CD4-positive, alpha-beta memory T cell (primary cell): Measurements from ENCODE around the gene PRICKLE4. TPM values are rescaled to one million over a fixed set of nuclear protein-coding genes. Genes with fewer than 3 reads are reported as not detected.
A peak's percentile ranks its signal among the peaks of the same experiment; 100 is the strongest.
"Not testable (repeated sequence)": the region's sequence is repeated elsewhere in the genome, so short reads cannot be mapped to it uniquely, and the experiment has no call there.

Experiments used
- CTCF ChIA-PET: fragments of 350-600 bp; sonication (Branson Sonifier 250); formaldehyde crosslinking; loops from one replicate; lab custom pipeline; 2021; ENCODE audit warnings: inconsistent platforms; ENCODE audit not compliant: partially characterized antibody; lab: Charles Lee
- POLR2A ChIA-PET: fragments of 350-600 bp; sonication (Branson Sonifier 250); formaldehyde crosslinking; loops from one replicate; lab custom pipeline; 2021; ENCODE audit not compliant: partially characterized antibody; lab: Charles Lee
- DNase-seq, 5 donors: peaks; one replicate each; pipeline versions ENCODE4 v3.0.0 to v3.0.0-alpha.2; 2020 to 2022; ENCODE audit warnings: mixed read lengths in 1 of 5
- H3K27ac ChIP-seq: one replicate; pipeline ENCODE4 v1.7.0; 2013; ENCODE audit warnings: low read depth, low read length
- H3K27me3 ChIP-seq: 2 replicates; pipeline ENCODE4 v1.7.0; 2013; ENCODE audit warnings: mild to moderate bottlenecking, low read length, moderate library complexity; ENCODE audit not compliant: insufficient read depth
- H3K36me3 ChIP-seq: 2 replicates; pipeline ENCODE4 v1.7.0; 2013; ENCODE audit warnings: mild to moderate bottlenecking, low read length, moderate library complexity; ENCODE audit not compliant: insufficient read depth
- H3K4me1 ChIP-seq: 2 replicates; pipeline ENCODE4 v1.7.0; 2013; ENCODE audit warnings: mild to moderate bottlenecking, low read length, moderate library complexity; ENCODE audit not compliant: insufficient read depth
- H3K4me3 ChIP-seq, 2 donors: one replicate each; pipeline ENCODE4 v1.7.0; 2013; ENCODE audit warnings: low read length in 2 of 2, mild to moderate bottlenecking in 1 of 2
- H3K9me3 ChIP-seq, 2 donors: one replicate each; pipeline ENCODE4 v1.7.0; 2013; ENCODE audit warnings: low read length in 2 of 2, control low read depth in 1 of 2; ENCODE audit not compliant: control insufficient read depth in 1 of 2
- H3K27ac Mint-ChIP-seq, 7 donors: one replicate each; pipeline ENCODE4 v1.8.0; 2020 to 2021; ENCODE audit warnings: mixed read lengths in 7 of 7, mild to moderate bottlenecking in 6 of 7, inconsistent platforms in 3 of 7, moderate library complexity in 3 of 7
- H3K27me3 Mint-ChIP-seq, 2 donors: one replicate each; pipeline ENCODE4 v1.8.0; 2020 to 2021; ENCODE audit warnings: mixed read lengths in 2 of 2
- H3K36me3 Mint-ChIP-seq, 2 donors: one replicate each; pipeline ENCODE4 v1.8.0; 2020 to 2021; ENCODE audit warnings: mixed read lengths in 2 of 2, inconsistent platforms in 1 of 2, mild to moderate bottlenecking in 1 of 2
- H3K4me1 Mint-ChIP-seq, 4 donors: one replicate each; pipeline ENCODE4 v1.8.0; 2020 to 2021; ENCODE audit warnings: mixed read lengths in 4 of 4, mild to moderate bottlenecking in 1 of 4
- H3K4me3 Mint-ChIP-seq, 8 donors: one replicate each; pipeline ENCODE4 v1.8.0; 2020 to 2021; ENCODE audit warnings: mixed read lengths in 8 of 8, mild to moderate bottlenecking in 7 of 8, moderate library complexity in 6 of 8, inconsistent platforms in 3 of 8
- H3K9me3 Mint-ChIP-seq, 8 donors: one replicate each; pipeline ENCODE4 v1.8.0; 2020 to 2021; ENCODE audit warnings: mixed read lengths in 8 of 8, mild to moderate bottlenecking in 5 of 8, inconsistent platforms in 3 of 8, moderate library complexity in 1 of 8
- intact Hi-C: fragments of 100-400 bp; cut with micrococcal nuclease; formaldehyde crosslinking; loops from one replicate; pipeline ENCODE4 v1.15.1; 2023
- polyA plus RNA-seq, 2 donors: library from polyadenylated mRNA; unstranded; fragments of 300-500 nt; fragmentation: Illumina TruSeq; gene quantifications; one replicate each; pipeline ENCODE4 v1.2.3, GENCODE V29; 2021
- total RNA-seq, 2 experiments: library from RNA; stranded (reverse); gene quantifications; one replicate each; pipeline ENCODE4 v1.2.3, GENCODE V29; 2021

PRICKLE4 gene
- total and polyA plus RNA-seq, 4 experiments from 2014 or later = not detected

DNA sequence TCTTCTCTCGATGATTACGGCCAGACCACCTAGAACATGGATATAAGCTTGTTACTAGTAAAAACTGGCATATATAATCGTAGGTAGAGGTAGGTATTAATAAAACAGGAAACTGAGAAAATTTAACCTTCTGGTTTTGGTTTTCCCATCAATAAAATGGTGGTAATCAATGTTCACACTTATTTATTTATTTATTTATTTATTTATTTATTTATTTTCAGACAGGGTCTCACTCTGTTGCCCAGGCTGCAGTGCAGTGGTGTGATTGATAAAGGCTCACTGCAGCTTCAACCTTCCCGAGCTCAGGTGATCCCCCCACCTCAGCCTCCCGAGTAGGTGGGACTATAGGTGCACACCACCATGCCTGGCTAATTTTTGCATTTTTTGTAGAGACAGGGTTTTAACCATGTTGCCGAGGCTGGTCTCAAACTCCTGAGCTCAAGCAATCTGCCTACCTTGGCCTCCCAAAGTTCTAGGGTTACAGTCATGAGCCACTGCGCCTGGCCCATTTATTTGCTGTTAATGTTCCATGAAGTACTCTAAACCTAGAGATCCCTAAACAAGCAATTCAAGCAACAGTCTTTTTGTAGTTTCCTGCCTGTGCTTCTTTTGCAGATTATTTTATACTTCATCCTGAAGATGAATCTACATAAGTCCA is 18.4 kb downstream of the PRICKLE4 start:
- H3K4me3 ChIP-seq = no peak overlapping the region
- H3K27me3 ChIP-seq = no peaks in the 10 kb centered on the region
- Mint-ChIP-seq H3K4me3 (no peak overlapping the region), H3K36me3 (peaks cover 6 to 7% of the 10 kb centered on the region in 2 donors), H3K27ac (peak overlapping the region in 1 of 7 donors; percentile 13), H3K27me3 (no peaks in the 10 kb centered on the region), H3K9me3 (no peaks in the 10 kb centered on the region), H3K4me1 (peaks cover 0 to 1% (median 0%) of the 10 kb centered on the region in 4 donors)
- no peak for DNase-seq
- no peaks in the 10 kb centered on the region for H3K4me1 ChIP-seq
- no peaks in the 10 kb centered on the region for H3K36me3 ChIP-seq
- ChIA-PET CTCF (interaction anchor here (1.2 to 2.7 kb wide), 2 partner anchors 122 to 245 kb away, joined by 4 to 10 read pairs; partner anchors contain the start of genes BYSL and MED20), POLR2A (interaction anchor here (1.8 kb wide), 1 partner anchor 11 kb away, joined by 5 read pairs; the partner anchor contains the start of gene TOMM6)
- no peaks in the 10 kb centered on the region for H3K9me3 ChIP-seq
- no peak overlapping the region for H3K27ac ChIP-seq
- intact Hi-C loops = no loop called here

- Mint-ChIP-seq H3K4me3 (no peak overlapping the region), H3K27me3 (no peaks in the 10 kb centered on the region), H3K4me1 (peaks cover 0 to 1% (median 0%) of the 10 kb centered on the region in 4 donors), H3K36me3 (peaks cover 4 to 6% of the 10 kb centered on the region in 2 donors), H3K9me3 (no peaks in the 10 kb centered on the region), H3K27ac (peak overlapping the region in 1 of 7 donors; percentile 13)
- H3K36me3 ChIP-seq = no peaks in the 10 kb centered on the region
- ChIA-PET POLR2A (interaction anchor here (1.8 kb wide), 1 partner anchor 12 kb away, joined by 5 read pairs; the partner anchor contains the start of gene TOMM6), CTCF (interaction anchor here (1.2 to 2.7 kb wide), 2 partner anchors 122 to 245 kb away, joined by 4 to 10 read pairs; partner anchors contain the start of genes BYSL and MED20)
- DNase-seq = no peak
- no peaks in the 10 kb centered on the region for H3K27me3 ChIP-seq
- H3K4me3 ChIP-seq = no peak overlapping the region
- no peak overlapping the region for H3K27ac ChIP-seq
- intact Hi-C loops = no loop called here
- no peaks in the 10 kb centered on the region for H3K9me3 ChIP-seq
- no peaks in the 10 kb centered on the region for H3K4me1 ChIP-seq
Observed at GRCh38 chr6:41799559-41799911, 19.0 kb downstream of the PRICKLE4 start.

- Histone ChIP-seq H3K4me3 (no peak overlapping the region), H3K27me3 (no peaks in the 10 kb centered on the region), H3K9me3 (no peaks in the 10 kb centered on the region), H3K4me1 (no peaks in the 10 kb centered on the region), H3K27ac (no peak overlapping the region), H3K36me3 (no peaks in the 10 kb centered on the region)
- intact Hi-C loops = no loop called here
- Mint-ChIP-seq H3K27me3 (no peaks in the 10 kb centered on the region), H3K36me3 (peaks cover 0 to 4% of the 10 kb centered on the region in 2 donors), H3K27ac (no peak overlapping the region), H3K4me1 (peaks cover 0 to 1% (median 0%) of the 10 kb centered on the region in 4 donors), H3K4me3 (no peak overlapping the region), H3K9me3 (no peaks in the 10 kb centered on the region)
- no peak for DNase-seq
- POLR2A ChIA-PET = interaction anchor here (0.6 to 0.9 kb wide), 2 partner anchors 14 to 370 kb away, joined by 3 read pairs; partner anchors contain the start of gene TOMM6
- CTCF ChIA-PET = interaction anchor here (0.9 to 2.7 kb wide), 2 partner anchors 14 to 243 kb away, joined by 3 to 10 read pairs; partner anchors contain the start of gene TOMM6
Observed at GRCh38 chr6:41801380-41801779, 20.8 kb downstream of the PRICKLE4 start.

DNA sequence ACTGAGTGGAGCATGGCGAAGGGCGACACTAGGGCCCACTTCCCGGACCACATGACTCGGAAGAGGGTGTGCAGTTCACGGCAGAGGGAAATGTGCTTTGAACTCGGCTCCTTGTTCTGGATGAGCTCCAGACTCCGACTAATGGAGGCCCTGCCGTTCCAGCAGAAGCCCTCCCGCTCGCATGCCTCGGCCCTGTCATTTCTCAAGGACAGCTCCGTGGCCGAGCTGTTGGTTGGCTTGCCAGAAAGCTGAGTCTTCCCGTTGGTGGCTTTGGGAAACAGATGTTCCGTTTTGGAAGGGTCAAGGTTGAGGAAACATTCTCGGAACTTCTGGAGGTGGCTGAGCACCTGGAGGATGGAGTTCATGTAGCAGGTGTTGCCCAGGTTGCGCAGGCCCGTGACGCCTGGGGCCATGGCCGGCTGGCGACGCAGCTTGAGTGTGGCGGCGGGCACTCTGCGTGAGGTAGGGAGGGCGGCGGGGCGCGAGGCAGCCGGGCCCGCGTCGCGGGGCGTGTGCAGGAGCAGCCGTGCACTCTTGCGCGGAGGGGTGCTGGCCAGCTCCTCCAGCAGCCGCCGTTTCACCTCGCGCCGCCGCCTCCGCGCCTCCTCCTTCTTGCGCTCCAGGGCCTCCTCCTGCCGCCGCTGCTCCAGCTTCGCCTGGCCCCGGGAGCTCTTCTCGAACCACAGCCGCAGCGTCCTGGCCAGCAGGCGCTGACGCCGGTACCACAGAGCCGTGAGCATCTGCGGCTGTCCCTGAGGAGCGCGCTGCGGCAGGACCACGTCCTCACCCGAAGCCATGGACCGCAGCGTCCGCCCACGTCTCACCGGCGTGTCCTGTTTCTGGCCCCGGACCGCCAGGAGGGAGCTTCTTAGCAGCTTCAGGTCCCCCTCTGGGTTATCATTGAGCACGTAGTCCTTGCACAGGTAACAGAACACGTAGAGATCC is 25.5 kb downstream of the PRICKLE4 start:
- ChIA-PET POLR2A (no interaction called here), CTCF (no interaction called here)
- peaks cover 0 to 1% (median 0%) of the 10 kb centered on the region in 4 donors for H3K4me1 Mint-ChIP-seq
- Histone ChIP-seq H3K9me3 (no peaks in the 10 kb centered on the region), H3K4me3 (no peak overlapping the region), H3K36me3 (no peaks in the 10 kb centered on the region), H3K27me3 (no peaks in the 10 kb centered on the region), H3K4me1 (no peaks in the 10 kb centered on the region), H3K27ac (no peak overlapping the region)
- H3K27ac Mint-ChIP-seq = no peak overlapping the region
- no peaks in the 10 kb centered on the region for H3K27me3 Mint-ChIP-seq
- intact Hi-C loops = no loop called here
- no peak overlapping the region for H3K4me3 Mint-ChIP-seq
- no peaks in the 10 kb centered on the region for H3K36me3 Mint-ChIP-seq
- DNase-seq = no peak
- no peaks in the 10 kb centered on the region for H3K9me3 Mint-ChIP-seq

DNA sequence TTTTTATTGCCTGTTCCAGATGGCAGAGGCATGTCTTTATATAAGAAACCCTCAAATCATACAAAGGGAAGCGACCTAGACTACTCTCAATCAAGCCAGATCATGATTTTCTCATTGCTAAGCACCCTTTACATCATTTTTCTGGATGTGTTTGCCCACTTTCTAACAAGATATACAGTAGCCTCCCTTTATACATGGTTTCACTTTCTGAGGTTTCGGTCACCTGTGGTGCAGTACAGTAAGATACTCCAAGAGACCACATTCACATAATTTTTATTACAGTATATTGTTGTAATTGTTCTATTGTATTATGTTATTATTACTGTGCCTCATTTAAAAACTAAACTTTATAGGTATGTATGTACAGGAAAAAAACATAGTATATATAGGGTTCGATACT is 30.5 kb downstream of the PRICKLE4 start:
- POLR2A ChIA-PET = no interaction called here
- Mint-ChIP-seq H3K36me3 (no peaks in the 10 kb centered on the region), H3K4me3 (no peak overlapping the region), H3K9me3 (no peaks in the 10 kb centered on the region), H3K27ac (no peak overlapping the region), H3K27me3 (no peaks in the 10 kb centered on the region), H3K4me1 (no peaks in the 10 kb centered on the region)
- DNase-seq = no peak
- H3K9me3 ChIP-seq = no peaks in the 10 kb centered on the region
- no peak overlapping the region for H3K27ac ChIP-seq
- H3K4me1 ChIP-seq = no peaks in the 10 kb centered on the region
- intact Hi-C loops = no loop called here
- H3K4me3 ChIP-seq = no peak overlapping the region
- no peaks in the 10 kb centered on the region for H3K36me3 ChIP-seq
- no peaks in the 10 kb centered on the region for H3K27me3 ChIP-seq
- CTCF ChIA-PET = no interaction called here

DNA sequence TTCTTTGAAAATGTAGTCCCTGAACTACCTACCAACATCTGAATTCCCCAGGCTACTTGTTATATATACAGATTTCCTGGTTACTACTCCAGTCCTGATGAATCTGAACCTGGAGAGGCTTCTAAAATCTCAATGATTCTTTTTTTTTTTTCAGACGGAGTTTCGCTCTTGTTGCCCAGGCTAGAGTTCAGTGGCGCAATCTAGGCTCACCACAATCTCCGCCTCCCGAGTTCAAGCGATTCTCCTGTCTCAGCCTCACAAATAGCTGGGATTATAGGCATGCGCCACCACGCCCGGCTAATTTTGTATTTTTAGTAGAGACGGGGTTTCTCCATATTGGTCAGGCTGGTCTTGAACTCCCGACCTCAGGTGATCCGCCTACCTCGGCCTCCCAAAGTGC is 31.4 kb downstream of the PRICKLE4 start:
- H3K27me3 Mint-ChIP-seq, H3K27me3 ChIP-seq, H3K27ac ChIP-seq, H3K36me3 ChIP-seq, H3K9me3 Mint-ChIP-seq, H3K36me3 Mint-ChIP-seq, DNase-seq, H3K4me1 ChIP-seq, intact Hi-C loops, H3K9me3 ChIP-seq, H3K4me1 Mint-ChIP-seq, H3K27ac Mint-ChIP-seq, H3K4me3 ChIP-seq, POLR2A ChIA-PET, H3K4me3 Mint-ChIP-seq: not testable (repeated sequence)
- CTCF ChIA-PET = interaction anchor here (0.7 kb wide), 1 partner anchor 1779 kb away, joined by 3 read pairs; no protein-coding TSS in a partner anchor

DNA sequence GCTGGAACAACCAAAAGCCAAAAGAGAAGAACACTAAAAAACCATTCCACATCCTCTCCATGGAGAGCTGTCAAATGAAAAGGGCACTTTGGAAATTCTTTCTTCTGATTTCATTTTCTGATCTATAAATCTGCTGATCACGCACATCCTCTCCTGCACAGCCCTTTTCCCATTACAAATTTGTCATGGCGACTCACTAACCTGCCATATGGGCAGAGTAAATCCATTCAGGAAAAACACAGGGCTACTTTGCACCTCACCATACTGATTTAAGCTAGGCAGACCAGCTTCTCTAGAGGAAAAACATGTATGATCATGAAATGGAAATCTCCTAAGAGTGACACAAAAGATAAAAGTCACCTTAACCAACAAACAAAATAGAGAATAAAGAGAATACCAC is 32.9 kb downstream of the PRICKLE4 start:
- H3K36me3 Mint-ChIP-seq = no peaks in the 10 kb centered on the region
- no peaks in the 10 kb centered on the region for H3K9me3 Mint-ChIP-seq
- DNase-seq = no peak
- no peaks in the 10 kb centered on the region for H3K36me3 ChIP-seq
- no peak overlapping the region for H3K27ac Mint-ChIP-seq
- H3K4me3 ChIP-seq = no peak overlapping the region
- no peak overlapping the region for H3K27ac ChIP-seq
- H3K9me3 ChIP-seq = no peaks in the 10 kb centered on the region
- intact Hi-C loops = no loop called here
- CTCF ChIA-PET = no interaction called here
- POLR2A ChIA-PET = no interaction called here
- H3K4me1 Mint-ChIP-seq = no peaks in the 10 kb centered on the region
- no peaks in the 10 kb centered on the region for H3K27me3 Mint-ChIP-seq
- H3K4me3 Mint-ChIP-seq = no peak overlapping the region
- H3K27me3 ChIP-seq = no peaks in the 10 kb centered on the region
- H3K4me1 ChIP-seq = no peaks in the 10 kb centered on the region
